WTC11 (cell line): ENCODE data around the gene MUC21.

Experiments
- ATF6 ChIP-seq: sonication (generic); formaldehyde crosslinking; IDR thresholded peaks from 2 replicates; pipeline ENCODE4 v1.8.1; 2023; ENCODE audit warnings: mild to moderate bottlenecking, missing genetic modification reagents
- CTCF ChIP-seq: fragments of 200-600 bp; IDR thresholded peaks from 2 replicates; pipeline ENCODE4 v1.8.0; 2022; ENCODE audit warnings: antibody characterized with exemption
- ZNF138 ChIP-seq: sonication (generic); formaldehyde crosslinking; conservative IDR thresholded peaks from 2 replicates; pipeline ENCODE4 v1.8.1; 2022; ENCODE audit warnings: mild to moderate bottlenecking, moderate library complexity, missing genetic modification reagents

- TF ChIP-seq CTCF (no peak), ATF6 (no peak), ZNF138 (CRISPR knock-in tag) (no peak)
These were observed 33.3 kb downstream of the MUC21 start for GRCh38 chr6:31016659-31017299.
